DND-41 (cell line): ENCODE data around the gene PDE4A.

Experiments used
- ATAC-seq: fragments of 200-7000 bp; cut with Tn5 transposase; 3 replicates; pipeline ENCODE4 v1.9.1; 2021; ENCODE audit warnings: low read depth; ENCODE audit not compliant: insufficient read depth
- DNase-seq: peaks from one replicate; pipeline ENCODE4 v3.0.0-alpha.2; 2020
- H2AFZ ChIP-seq: 2 replicates; pipeline ENCODE4 v1.6.0; 2012; ENCODE audit warnings: low read depth, low read length
- H3K27ac ChIP-seq: 2 replicates; pipeline ENCODE4 v1.5.1; 2012; ENCODE audit warnings: low read length, inconsistent platforms
- H3K27me3 ChIP-seq: fragments of 200-600 bp; sonication (generic); 2 replicates; pipeline ENCODE4 v1.6.0; 2012; ENCODE audit warnings: low read length, mild to moderate bottlenecking, inconsistent platforms; ENCODE audit not compliant: insufficient read depth, poor library complexity
- H3K36me3 ChIP-seq: 2 replicates; pipeline ENCODE4 v1.5.1; 2012; ENCODE audit warnings: low read length, inconsistent platforms; ENCODE audit not compliant: insufficient read depth
- H3K4me1 ChIP-seq: 2 replicates; pipeline ENCODE4 v1.5.1; 2012; ENCODE audit warnings: mild to moderate bottlenecking, low read length; ENCODE audit not compliant: insufficient read depth
- H3K4me2 ChIP-seq: 2 replicates; pipeline ENCODE4 v1.6.0; 2012; ENCODE audit warnings: mild to moderate bottlenecking, moderate library complexity, low read length, inconsistent platforms; ENCODE audit not compliant: insufficient read depth
- H3K4me3 ChIP-seq, 2 experiments: fragments of 200-600 bp in 1 of 2; shearing (Covaris generic) in 1 of 2; 2 replicates each; pipeline ENCODE4 v1.5.1; 2012 to 2016; ENCODE audit warnings: inconsistent platforms in 2 of 2, low read length in 2 of 2, mild to moderate bottlenecking in 2 of 2, low read depth in 1 of 2, moderate library complexity in 1 of 2
- H3K79me2 ChIP-seq: 2 replicates; pipeline ENCODE4 v1.6.0; 2012; ENCODE audit warnings: low read length, inconsistent platforms; ENCODE audit not compliant: insufficient read depth
- H3K9ac ChIP-seq: 2 replicates; pipeline ENCODE4 v1.6.0; 2012; ENCODE audit warnings: low read depth, mild to moderate bottlenecking, inconsistent platforms, low read length, moderate library complexity
- H3K9me3 ChIP-seq: 2 replicates; pipeline ENCODE4 v1.5.1; 2012; ENCODE audit warnings: low read length, moderate library complexity, mild to moderate bottlenecking, inconsistent platforms; ENCODE audit not compliant: insufficient read depth, severe bottlenecking
- H4K20me1 ChIP-seq: 2 replicates; pipeline ENCODE4 v1.6.0; 2012; ENCODE audit warnings: low read length; ENCODE audit not compliant: insufficient read depth
- EZH2 ChIP-seq: IDR thresholded peaks from 3 replicates; pipeline ENCODE4 v1.6.1; 2012; ENCODE audit warnings: borderline replicate concordance, low read depth, mild to moderate bottlenecking, moderate library complexity, low read length, inconsistent platforms; ENCODE audit not compliant: severe bottlenecking
- TF ChIP-seq, protein P1 (sequence below): IDR thresholded peaks from 2 replicates; pipeline ENCODE4 v1.5.1; 2012; ENCODE audit warnings: borderline replicate concordance, low read length, moderate library complexity, mild to moderate bottlenecking; ENCODE audit not compliant: poor library complexity, severe bottlenecking; ENCODE audit errors: extremely low read depth

PDE4A gene

DNA sequence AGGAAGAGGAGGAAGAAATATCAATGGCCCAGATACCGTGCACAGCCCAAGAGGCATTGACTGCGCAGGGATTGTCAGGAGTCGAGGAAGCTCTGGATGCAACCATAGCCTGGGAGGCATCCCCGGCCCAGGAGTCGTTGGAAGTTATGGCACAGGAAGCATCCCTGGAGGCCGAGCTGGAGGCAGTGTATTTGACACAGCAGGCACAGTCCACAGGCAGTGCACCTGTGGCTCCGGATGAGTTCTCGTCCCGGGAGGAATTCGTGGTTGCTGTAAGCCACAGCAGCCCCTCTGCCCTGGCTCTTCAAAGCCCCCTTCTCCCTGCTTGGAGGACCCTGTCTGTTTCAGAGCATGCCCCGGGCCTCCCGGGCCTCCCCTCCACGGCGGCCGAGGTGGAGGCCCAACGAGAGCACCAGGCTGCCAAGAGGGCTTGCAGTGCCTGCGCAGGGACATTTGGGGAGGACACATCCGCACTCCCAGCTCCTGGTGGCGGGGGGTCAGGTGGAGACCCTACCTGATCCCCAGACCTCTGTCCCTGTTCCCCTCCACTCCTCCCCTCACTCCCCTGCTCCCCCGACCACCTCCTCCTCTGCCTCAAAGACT, 46.9 kb downstream of the PDE4A start:
- TF ChIP-seq, protein P1, sequence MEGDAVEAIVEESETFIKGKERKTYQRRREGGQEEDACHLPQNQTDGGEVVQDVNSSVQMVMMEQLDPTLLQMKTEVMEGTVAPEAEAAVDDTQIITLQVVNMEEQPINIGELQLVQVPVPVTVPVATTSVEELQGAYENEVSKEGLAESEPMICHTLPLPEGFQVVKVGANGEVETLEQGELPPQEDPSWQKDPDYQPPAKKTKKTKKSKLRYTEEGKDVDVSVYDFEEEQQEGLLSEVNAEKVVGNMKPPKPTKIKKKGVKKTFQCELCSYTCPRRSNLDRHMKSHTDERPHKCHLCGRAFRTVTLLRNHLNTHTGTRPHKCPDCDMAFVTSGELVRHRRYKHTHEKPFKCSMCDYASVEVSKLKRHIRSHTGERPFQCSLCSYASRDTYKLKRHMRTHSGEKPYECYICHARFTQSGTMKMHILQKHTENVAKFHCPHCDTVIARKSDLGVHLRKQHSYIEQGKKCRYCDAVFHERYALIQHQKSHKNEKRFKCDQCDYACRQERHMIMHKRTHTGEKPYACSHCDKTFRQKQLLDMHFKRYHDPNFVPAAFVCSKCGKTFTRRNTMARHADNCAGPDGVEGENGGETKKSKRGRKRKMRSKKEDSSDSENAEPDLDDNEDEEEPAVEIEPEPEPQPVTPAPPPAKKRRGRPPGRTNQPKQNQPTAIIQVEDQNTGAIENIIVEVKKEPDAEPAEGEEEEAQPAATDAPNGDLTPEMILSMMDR: no peak
- no peak for TF ChIP-seq EZH2
- ATAC-seq (no peak), DNase-seq (no peak)
- Histone ChIP-seq H3K4me1 (no peaks in the 10 kb centered on the region), H2AFZ (no peak overlapping the region), H4K20me1 (no peaks in the 10 kb centered on the region), H3K36me3 (no peaks in the 10 kb centered on the region), H3K4me2 (no peak overlapping the region), H3K27ac (no peak overlapping the region), H3K9ac (no peak overlapping the region), H3K4me3 (no peak overlapping the region), H3K9me3 (no peaks in the 10 kb centered on the region), H3K27me3 (no peaks in the 10 kb centered on the region), H3K79me2 (no peaks in the 10 kb centered on the region)

DNA sequence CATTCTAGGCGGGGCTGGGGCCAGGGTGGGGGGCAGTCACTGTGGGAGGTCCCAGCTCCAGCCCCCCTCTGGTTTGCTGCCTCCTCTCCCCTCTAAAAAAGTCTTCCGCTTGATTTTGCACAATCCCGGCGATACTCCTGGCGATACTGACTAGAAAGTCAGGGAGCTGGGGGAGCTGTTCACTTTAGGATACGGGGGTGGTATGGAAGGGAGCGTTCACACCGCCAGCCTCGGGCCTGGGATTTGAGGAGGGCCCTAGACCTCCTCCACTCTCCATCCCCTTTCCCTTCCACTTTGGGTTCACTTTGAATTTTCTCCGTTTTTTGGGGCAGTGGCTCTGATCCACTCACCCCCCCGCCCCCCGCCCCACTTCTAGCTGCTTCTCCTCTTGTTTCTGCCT, 47.8 kb downstream of the PDE4A start:
- Histone ChIP-seq H3K79me2 (no peaks in the 10 kb centered on the region), H3K4me2 (no peak overlapping the region), H3K27me3 (no peaks in the 10 kb centered on the region), H3K9me3 (no peaks in the 10 kb centered on the region), H3K4me1 (no peaks in the 10 kb centered on the region), H4K20me1 (no peaks in the 10 kb centered on the region), H3K27ac (no peak overlapping the region), H3K9ac (no peak overlapping the region), H3K36me3 (no peaks in the 10 kb centered on the region), H2AFZ (no peak overlapping the region), H3K4me3 (no peak overlapping the region)
- no peak for DNase-seq
- ATAC-seq: no peak
- no peak for TF ChIP-seq EZH2
- TF ChIP-seq, protein P1: no peak

DNA sequence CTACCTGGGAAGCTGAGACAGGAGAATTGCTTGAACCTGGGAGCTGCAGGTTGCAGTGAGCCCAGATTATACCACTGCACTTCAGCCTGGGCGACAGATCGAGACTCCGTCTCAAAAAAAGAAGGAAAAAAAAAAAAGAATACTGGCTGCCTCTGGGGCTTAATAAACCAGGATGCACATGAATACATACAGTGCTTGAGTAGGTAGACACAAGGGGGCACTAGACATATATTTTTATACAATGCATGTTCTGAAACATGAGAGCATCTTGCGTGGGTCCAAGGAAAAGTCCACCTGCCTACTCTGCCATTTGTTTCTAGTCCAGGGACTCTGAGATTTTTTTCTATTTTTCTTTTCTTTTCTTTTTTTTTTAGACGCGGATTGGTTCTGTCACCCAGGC, 51.6 kb downstream of the PDE4A start:
- Histone ChIP-seq H2AFZ (no peak overlapping the region), H3K4me2 (no peak overlapping the region), H3K79me2 (no peaks in the 10 kb centered on the region), H4K20me1 (no peaks in the 10 kb centered on the region), H3K4me3 (no peak overlapping the region), H3K9ac (no peak overlapping the region), H3K36me3 (no peaks in the 10 kb centered on the region), H3K27ac (no peak overlapping the region), H3K27me3 (no peaks in the 10 kb centered on the region), H3K4me1 (no peaks in the 10 kb centered on the region), H3K9me3 (no peaks in the 10 kb centered on the region)
- ATAC-seq (peak; percentile 84), DNase-seq (peak; percentile 23)
- TF ChIP-seq, protein P1: peak; percentile 67
- no peak for TF ChIP-seq EZH2
